Esophagus squamous epithelium (tissue), 4 donors: ENCODE results near the gene MAP1LC3B.

Source experiments
- CTCF ChIP-seq, 6 experiments: fragments of 450-650 bp in 4 of 6; fragments of 200-600 bp in 2 of 6; sonication (generic) in 2 of 6; IDR thresholded peaks; one replicate each; pipeline ENCODE4 v1.5.1; 2016 to 2019; ENCODE audit warnings: antibody characterized with exemption in 6 of 6, mild to moderate bottlenecking in 4 of 6, moderate library complexity in 4 of 6
- POLR2A ChIP-seq, 4 donors: fragments of 450-650 bp; IDR thresholded peaks; one replicate each; pipeline ENCODE4 v1.6.1; 2017; ENCODE audit warnings: antibody characterized with exemption in 4 of 4, mild to moderate bottlenecking in 4 of 4, moderate library complexity in 3 of 4

GRCh38 chr16:87360862-87361610 lies 31.1 kb upstream of the MAP1LC3B start:
- TF ChIP-seq POLR2A (IDR thresholded peaks at IDR 0.05), result no peak
- no peak for TF ChIP-seq CTCF (IDR thresholded peaks at IDR 0.05)
